ENCODE measurements around the gene MDH1B. TPM values are rescaled to one million over a fixed set of nuclear protein-coding genes. Genes with fewer than 3 reads are reported as not detected.

The MDH1B gene
- total and polyA plus RNA-seq, 2 donors (not counting 1 experiment from before 2014, with no cell fraction given) = 0.34 TPM; not detected in 1

DNA sequence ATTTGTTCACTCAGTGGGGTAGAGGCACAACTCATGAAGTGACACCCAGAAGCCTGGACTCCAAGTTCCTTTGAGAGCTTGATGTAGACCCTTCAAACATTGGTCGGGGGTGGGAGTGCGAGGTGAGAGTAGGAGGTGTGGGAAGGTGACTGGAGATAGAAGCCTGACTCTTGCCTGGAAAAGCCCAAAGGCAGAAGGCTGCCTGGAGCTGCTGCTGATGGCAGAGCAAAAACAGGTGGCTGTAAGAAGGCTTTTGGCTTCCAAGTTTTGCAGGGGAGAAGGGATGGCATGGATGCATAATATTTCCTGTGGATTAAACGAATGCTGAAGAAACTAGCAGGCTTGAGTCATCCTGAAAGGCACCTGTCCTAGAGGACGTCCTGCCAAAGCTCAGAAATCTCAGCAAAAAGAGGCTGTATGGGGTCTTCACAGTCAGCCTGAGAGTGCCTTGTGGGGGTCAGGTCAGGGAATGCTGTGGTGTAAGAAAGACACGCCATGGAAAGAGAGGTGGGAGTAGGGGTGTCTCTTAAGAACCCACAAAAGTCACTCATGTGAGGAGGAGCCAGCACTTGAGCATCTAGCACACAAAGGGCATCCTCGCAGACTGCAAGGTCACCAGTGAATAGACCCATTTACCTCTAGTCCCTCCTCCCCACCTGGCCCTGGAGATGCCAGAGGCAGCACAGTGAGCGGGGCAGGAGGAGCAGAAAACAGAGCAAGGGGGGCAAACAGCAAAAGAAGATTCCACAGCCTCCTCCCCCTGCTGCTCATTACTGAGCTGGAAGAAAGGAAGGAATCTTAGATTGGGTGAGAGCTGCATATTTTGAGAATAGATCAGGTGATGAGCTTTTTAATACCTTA is 37.8 kb upstream of the MDH1B start:
- H3K4me3 ChIP-seq (ENCODE audit: control extremely low read depth in 1 of 5, extremely low read depth in 1 of 5, insufficient read depth in 1 of 5, low read depth in 2 of 5, low read length in 4 of 5) = no peak overlapping the region
- no peak overlapping the region for H2AFZ ChIP-seq (ENCODE audit: insufficient read depth, low read depth, low read length, poor library complexity, severe bottlenecking)
- peaks cover 0 to 5% of the 10 kb centered on the region in 2 donors for H3K4me1 ChIP-seq (ENCODE audit: control insufficient read depth in 2 of 2, insufficient read depth in 2 of 2, low read length in 2 of 2)
- H4K20me1 ChIP-seq (ENCODE audit: control insufficient read depth, insufficient read depth, low read length, poor library complexity, severe bottlenecking) = no peaks in the 10 kb centered on the region
- H3K79me2 ChIP-seq (ENCODE audit: control insufficient read depth, insufficient read depth, low read length) = no peaks in the 10 kb centered on the region
- H3K27me3 Mint-ChIP-seq = no peaks in the 10 kb centered on the region
- peaks cover 10% of the 10 kb centered on the region for H3K4me1 Mint-ChIP-seq
- ATAC-seq (ENCODE audit: low read depth) (no peak), DNase-seq (no peak)
- H3K9ac ChIP-seq (ENCODE audit: low read length) = no peak overlapping the region
- no peaks in the 10 kb centered on the region for H3K9me3 ChIP-seq (ENCODE audit: control extremely low read depth in 1 of 3, control insufficient read depth in 2 of 3, insufficient read depth in 1 of 3, low read length in 2 of 3)
- ChIA-PET POLR2A (no interaction called here), CTCF (interaction anchor here (1.6 to 5.7 kb wide), 2 partner anchors 11 to 671 kb away, joined by 4 to 44 read pairs; no protein-coding TSS in a partner anchor)
- no peaks in the 10 kb centered on the region for H3K9me3 Mint-ChIP-seq (ENCODE audit: insufficient read depth)
- TF ChIP-seq EZH2 (IDR thresholded peaks at IDR 0.05; ENCODE audit: borderline replicate concordance, insufficient read depth, low read depth, low read length, poor library complexity, severe bottlenecking) = no peak
- TF ChIP-seq, protein P1, sequence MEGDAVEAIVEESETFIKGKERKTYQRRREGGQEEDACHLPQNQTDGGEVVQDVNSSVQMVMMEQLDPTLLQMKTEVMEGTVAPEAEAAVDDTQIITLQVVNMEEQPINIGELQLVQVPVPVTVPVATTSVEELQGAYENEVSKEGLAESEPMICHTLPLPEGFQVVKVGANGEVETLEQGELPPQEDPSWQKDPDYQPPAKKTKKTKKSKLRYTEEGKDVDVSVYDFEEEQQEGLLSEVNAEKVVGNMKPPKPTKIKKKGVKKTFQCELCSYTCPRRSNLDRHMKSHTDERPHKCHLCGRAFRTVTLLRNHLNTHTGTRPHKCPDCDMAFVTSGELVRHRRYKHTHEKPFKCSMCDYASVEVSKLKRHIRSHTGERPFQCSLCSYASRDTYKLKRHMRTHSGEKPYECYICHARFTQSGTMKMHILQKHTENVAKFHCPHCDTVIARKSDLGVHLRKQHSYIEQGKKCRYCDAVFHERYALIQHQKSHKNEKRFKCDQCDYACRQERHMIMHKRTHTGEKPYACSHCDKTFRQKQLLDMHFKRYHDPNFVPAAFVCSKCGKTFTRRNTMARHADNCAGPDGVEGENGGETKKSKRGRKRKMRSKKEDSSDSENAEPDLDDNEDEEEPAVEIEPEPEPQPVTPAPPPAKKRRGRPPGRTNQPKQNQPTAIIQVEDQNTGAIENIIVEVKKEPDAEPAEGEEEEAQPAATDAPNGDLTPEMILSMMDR (IDR thresholded peaks at IDR 0.05) = no peak
- H3K27me3 ChIP-seq (replicated peaks in 1 of 4; ENCODE audit: control extremely low read depth in 1 of 4, control insufficient read depth in 3 of 4, insufficient read depth in 4 of 4, low read length in 3 of 4) = no peaks in the 10 kb centered on the region
- 87% methylated on average over 5 of the region's 7 CpGs for WGBS (ENCODE audit: insufficient coverage)
- no peak overlapping the region for H3K4me3 Mint-ChIP-seq
- intact Hi-C loops (cut with micrococcal nuclease) = loop anchor here (5.0 to 10.0 kb wide), 2 partner anchors 111 to 342 kb away; no protein-coding TSS in a partner anchor
- H3K36me3 ChIP-seq (replicated peaks in 1 of 2; ENCODE audit: control extremely low read depth in 1 of 2, control insufficient read depth in 1 of 2, extremely low read depth in 1 of 2, insufficient read depth in 2 of 2, low read length in 1 of 2) = no peaks in the 10 kb centered on the region
- no peak overlapping the region for H3K4me2 ChIP-seq (replicated peaks; ENCODE audit: low read depth, low read length, poor library complexity, severe bottlenecking)
- H3K27ac Mint-ChIP-seq = no peak overlapping the region
- H3K27ac ChIP-seq (ENCODE audit: low read length in 2 of 2) = no peak overlapping the region
